H1 (cell line): ENCODE data around the gene THBD. TPM values are rescaled to one million over a fixed set of nuclear protein-coding genes. Genes with fewer than 3 reads are reported as not detected.

ENCODE experiments used
- BRCA1 ChIP-seq: IDR thresholded peaks from 2 replicates; pipeline ENCODE4 v1.6.1; 2012; ENCODE audit warnings: low read depth, low read length, improper control_type of control experiment
- TAF1 ChIP-seq: IDR thresholded peaks from 2 replicates; pipeline ENCODE4 v1.6.1; 2011; ENCODE audit warnings: mild to moderate bottlenecking, low read depth, low read length
- TAF7 ChIP-seq: optimal IDR thresholded peaks from 2 replicates; pipeline ENCODE3; 2011; ENCODE audit warnings: low read depth, mild to moderate bottlenecking, inconsistent platforms, low read length, moderate library complexity, borderline replicate concordance
- polyA plus RNA-seq, 7 experiments: library from polyadenylated mRNA; depleted of rRNA in 3 of 7; stranded (reverse) in 5 of 7; unstranded in 2 of 7; fragments of >200 nt in 5 of 7; fragments of 200-250 nt in 2 of 7; gene quantifications; 1 replicate in 5 of 7; 2 replicates in 1 of 7; 4 replicates in 1 of 7; pipeline versions ENCODE4 v1.2.1 to v1.2.3, GENCODE V29; 2011 to 2013; ENCODE audit warnings: missing spikeins in 2 of 7, mixed read lengths in 2 of 7
- total RNA-seq: library from RNA; stranded (reverse); fragmentation: NEBNext Ultra II Directional; extraction: Animal tissue kit (Norgen Biotek cat#: 25700); gene quantifications from 2 replicates; pipeline ENCODE4 v1.2.1, GENCODE V29; 2021

THBD gene
- total and polyA plus RNA-seq, 2 of the 8 experiments (the other 6 are each of a cell fraction or from before 2014, with no cell fraction given), result 0.21 to 0.43 TPM

- no peak for TF ChIP-seq BRCA1
- TF ChIP-seq TAF1, result no peak
- TF ChIP-seq TAF7, result no peak
- TF ChIP-seq, all 59 proteins: peak for 0
Observed at GRCh38 chr20:23087587-23088251, 38.2 kb upstream of the THBD start (continued).
